NCI-H146 treated with DMSO at 0.1 percent for 48 hours (cell line): Measurements from ENCODE around the gene GOLGA7B.

Experiments used
- DNase-seq: peaks from one replicate; lab custom pipeline; 2025; ENCODE audit not compliant: unreplicated experiment; lab: John Stamatoyannopoulos, UW

GOLGA7B gene

DNA sequence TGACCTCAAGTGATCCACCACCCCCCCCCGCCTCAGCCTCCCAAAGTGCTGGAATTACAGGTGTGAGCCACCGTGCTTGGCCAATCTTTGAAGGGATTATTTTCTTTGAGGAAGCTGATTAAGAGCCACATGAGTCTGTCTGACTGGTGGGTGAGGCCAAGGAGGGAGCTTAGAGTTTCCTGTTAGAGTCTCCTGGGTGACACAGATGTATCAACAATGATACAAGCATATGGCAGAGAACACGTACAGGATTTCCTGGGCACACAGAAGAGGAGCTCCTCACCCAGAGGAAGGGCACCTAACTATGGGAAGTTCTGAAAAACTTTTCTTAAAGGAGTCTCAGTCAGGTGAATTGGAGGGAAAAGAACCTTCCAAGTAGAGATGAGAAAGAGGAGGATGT lies 69.4 kb downstream of the GOLGA7B start:
- no peak for DNase-seq

DNA sequence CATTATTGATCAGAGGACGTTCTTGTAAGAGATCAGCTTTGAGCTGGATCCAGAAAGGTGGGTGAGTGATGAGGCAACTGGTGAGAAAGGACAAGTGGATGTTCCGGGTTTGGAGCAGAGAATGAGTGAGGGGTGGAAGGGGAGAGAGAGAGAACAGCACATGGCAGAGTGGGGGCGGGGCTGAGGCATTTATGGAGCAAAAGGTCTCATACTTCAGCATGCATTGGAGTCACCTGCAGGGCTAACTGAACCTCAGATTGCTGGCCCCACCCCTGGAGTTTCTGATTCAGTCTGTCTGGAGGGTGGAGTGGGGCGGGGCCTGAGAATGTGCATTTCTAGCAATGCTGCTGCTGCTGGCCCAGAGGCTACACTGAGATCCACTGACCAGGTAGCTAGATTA lies 71.2 kb downstream of the GOLGA7B start:
- DNase-seq, result no peak
